Activated naive CD8-positive, alpha-beta T cell treated with anti-CD3 and anti-CD28 coated beads, Interleukin-2, amount 50 U/mL, for 16 hours (primary cell): ENCODE data around the gene ZMPSTE24.

Experiments
- DNase-seq: peaks from one replicate; pipeline ENCODE4 v3.0.0-alpha.2; 2020; ENCODE audit warnings: low read depth, low spot score

The ZMPSTE24 gene

GRCh38 chr1:40258445-40258769 is 371 bp downstream of the ZMPSTE24 start:
- DNase-seq, result no peak

GRCh38 chr1:40264354-40264781 is 6.3 kb downstream of the ZMPSTE24 start:
- no peak for DNase-seq

- DNase-seq, result no peak
Observed at GRCh38 chr1:40265298-40265697, 7.3 kb downstream of the ZMPSTE24 start.

- DNase-seq, result no peak
Observed at GRCh38 chr1:40265919-40266318, 7.9 kb downstream of the ZMPSTE24 start.

- DNase-seq, result no peak
Observed at GRCh38 chr1:40266786-40267535, 8.9 kb downstream of the ZMPSTE24 start.

- no peak for DNase-seq
Observed at GRCh38 chr1:40267767-40268187, 9.7 kb downstream of the ZMPSTE24 start.

GRCh38 chr1:40268211-40268610 is 10.2 kb downstream of the ZMPSTE24 start:
- no peak for DNase-seq

GRCh38 chr1:40270152-40270834 is 12.3 kb downstream of the ZMPSTE24 start:
- no peak for DNase-seq

- DNase-seq, result no peak
Observed at GRCh38 chr1:40272653-40273213, 14.7 kb downstream of the ZMPSTE24 start.

- DNase-seq, result no peak
Observed at GRCh38 chr1:40273547-40274166, 15.6 kb downstream of the ZMPSTE24 start.

- DNase-seq, result no peak
Observed at GRCh38 chr1:40274331-40274730, 16.3 kb downstream of the ZMPSTE24 start.

GRCh38 chr1:40276122-40276521 is 18.1 kb downstream of the ZMPSTE24 start:
- DNase-seq, result no peak

GRCh38 chr1:40281853-40282252 is 23.8 kb downstream of the ZMPSTE24 start:
- no peak for DNase-seq

GRCh38 chr1:40291293-40291692 is 33.3 kb downstream of the ZMPSTE24 start:
- no peak for DNase-seq

GRCh38 chr1:40299366-40300248 is 41.6 kb downstream of the ZMPSTE24 start:
- DNase-seq, result no peak

GRCh38 chr1:40300249-40300567 is 42.2 kb downstream of the ZMPSTE24 start:
- DNase-seq, result no peak

- no peak for DNase-seq
Observed at GRCh38 chr1:40300651-40301050, 42.6 kb downstream of the ZMPSTE24 start.

- no peak for DNase-seq
Observed at GRCh38 chr1:40301066-40301465, 43.0 kb downstream of the ZMPSTE24 start.

GRCh38 chr1:40301541-40302299 is 43.7 kb downstream of the ZMPSTE24 start:
- no peak for DNase-seq

- DNase-seq, result no peak
Observed at GRCh38 chr1:40302475-40302874, 44.4 kb downstream of the ZMPSTE24 start.
